GM10266 (cell line): Measurements from ENCODE around the gene TLR3.

Experiments
- DNase-seq: peaks from one replicate; pipeline ENCODE4 v3.0.0; 2012; ENCODE audit errors: extremely low spot score
- CTCF ChIP-seq: IDR thresholded peaks from 2 replicates; pipeline ENCODE4 v1.5.1; 2012; ENCODE audit warnings: mild to moderate bottlenecking, low read depth; ENCODE audit not compliant: control insufficient read depth, insufficient read depth; ENCODE audit errors: missing control alignments

TLR3 gene

GRCh38 chr4:186107947-186108346 is 39.0 kb downstream of the TLR3 start:
- DNase-seq, result no peak
- no peak for TF ChIP-seq CTCF

- DNase-seq, result no peak
- no peak for TF ChIP-seq CTCF
Observed at GRCh38 chr4:186108391-186108790, 39.4 kb downstream of the TLR3 start.

- TF ChIP-seq CTCF, result no peak
- DNase-seq, result no peak
Observed at GRCh38 chr4:186109245-186109644, 40.3 kb downstream of the TLR3 start.

- no peak for TF ChIP-seq CTCF
- DNase-seq, result no peak
Observed at GRCh38 chr4:186116697-186117096, 47.7 kb downstream of the TLR3 start.

GRCh38 chr4:186118582-186118981 is 49.6 kb downstream of the TLR3 start:
- no peak for DNase-seq
- TF ChIP-seq CTCF, result no peak

- no peak for TF ChIP-seq CTCF
- no peak for DNase-seq
Observed at GRCh38 chr4:186121057-186121456, 52.1 kb downstream of the TLR3 start.

GRCh38 chr4:186128842-186129241 is 59.9 kb downstream of the TLR3 start:
- TF ChIP-seq CTCF, result no peak
- DNase-seq, result no peak

- DNase-seq, result no peak
- TF ChIP-seq CTCF, result no peak
Observed at GRCh38 chr4:186131935-186132334, 63.0 kb downstream of the TLR3 start.
